BJ (cell line): ENCODE results near the gene ARHGEF38. TPM values are rescaled to one million over a fixed set of nuclear protein-coding genes. Genes with fewer than 3 reads are reported as not detected.

Source experiments
- CTCF ChIA-PET: fragments of 350-600 bp; formaldehyde crosslinking; extraction: SDS; loops from one replicate; lab custom pipeline; 2021; ENCODE audit warnings: antibody characterized with exemption, inconsistent platforms; lab: Yijun Ruan, JAX
- POLR2A ChIA-PET: fragments of 300-600 bp; sonication (Branson Sonifier 250); formaldehyde crosslinking; extraction: SDS; loops from one replicate; lab custom pipeline; 2021; ENCODE audit warnings: antibody characterized with exemption; lab: Charles Lee
- DNase-seq: peaks from one replicate; pipeline ENCODE4 v3.0.0-alpha.2; 2011; ENCODE audit warnings: low read depth
- H3K27me3 ChIP-seq: 2 replicates; pipeline ENCODE4 v1.6.0; 2011; ENCODE audit warnings: low read length; ENCODE audit not compliant: control insufficient read depth, insufficient read depth
- H3K36me3 ChIP-seq: 2 replicates; pipeline ENCODE4 v1.5.1; 2011; ENCODE audit warnings: low read length; ENCODE audit not compliant: control insufficient read depth, insufficient read depth
- H3K4me3 ChIP-seq: 2 replicates; pipeline ENCODE4 v1.5.1; 2011; ENCODE audit warnings: low read depth, mild to moderate bottlenecking, control low read depth, low read length
- CTCF ChIP-seq: IDR thresholded peaks from 2 replicates; pipeline ENCODE4 v1.5.1; 2011; ENCODE audit warnings: low read depth, mild to moderate bottlenecking, control low read depth, inconsistent platforms, low read length, moderate library complexity; ENCODE audit not compliant: insufficient read depth
- polyA plus RNA-seq: library from polyadenylated mRNA; depleted of rRNA; stranded (reverse); fragments of >200 nt; gene quantifications from 2 replicates; pipeline ENCODE4 v1.2.3, GENCODE V29; 2011

ARHGEF38 gene
- polyA plus RNA-seq, 1 experiment, result not detected

DNA sequence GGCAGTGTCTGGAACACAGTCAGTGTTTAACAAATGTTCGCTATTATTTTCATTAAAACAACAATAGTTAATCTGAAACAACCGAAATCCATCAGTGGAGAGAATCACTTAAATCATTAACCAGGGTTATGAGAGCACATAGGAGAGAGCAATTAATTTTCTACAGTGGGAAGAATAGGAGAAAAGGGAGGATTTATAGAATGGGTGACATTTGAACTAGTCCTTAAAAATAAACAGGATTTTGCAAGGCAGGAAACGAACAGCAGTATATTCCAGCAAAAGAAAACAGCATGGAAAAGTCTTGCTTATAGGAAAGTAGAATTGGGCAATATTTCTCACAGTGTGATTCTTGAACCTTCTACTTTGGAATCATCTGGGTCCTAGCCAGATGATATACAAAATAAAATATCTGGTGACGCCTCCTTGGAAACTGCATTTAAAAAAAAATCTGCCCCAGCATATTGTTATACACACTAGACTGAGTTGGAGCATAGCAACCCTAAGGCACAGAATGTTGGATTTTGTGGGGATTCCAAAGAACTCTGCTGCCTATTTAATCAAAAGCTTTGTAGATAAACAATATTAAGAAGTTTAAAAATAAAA, 100.0 kb downstream of the ARHGEF38 start:
- Histone ChIP-seq H3K27me3 (peaks cover 2% of the 10 kb centered on the region; the same call in 1 of the 2 replicates), H3K36me3 (no peaks in the 10 kb centered on the region), H3K4me3 (no peak overlapping the region)
- ChIA-PET CTCF (interaction anchor here (1.1 kb wide), 1 partner anchor 13 kb away, joined by 3 read pairs; no protein-coding TSS in a partner anchor), POLR2A (no interaction called here)
- no peak for TF ChIP-seq CTCF
- DNase-seq, result no peak

DNA sequence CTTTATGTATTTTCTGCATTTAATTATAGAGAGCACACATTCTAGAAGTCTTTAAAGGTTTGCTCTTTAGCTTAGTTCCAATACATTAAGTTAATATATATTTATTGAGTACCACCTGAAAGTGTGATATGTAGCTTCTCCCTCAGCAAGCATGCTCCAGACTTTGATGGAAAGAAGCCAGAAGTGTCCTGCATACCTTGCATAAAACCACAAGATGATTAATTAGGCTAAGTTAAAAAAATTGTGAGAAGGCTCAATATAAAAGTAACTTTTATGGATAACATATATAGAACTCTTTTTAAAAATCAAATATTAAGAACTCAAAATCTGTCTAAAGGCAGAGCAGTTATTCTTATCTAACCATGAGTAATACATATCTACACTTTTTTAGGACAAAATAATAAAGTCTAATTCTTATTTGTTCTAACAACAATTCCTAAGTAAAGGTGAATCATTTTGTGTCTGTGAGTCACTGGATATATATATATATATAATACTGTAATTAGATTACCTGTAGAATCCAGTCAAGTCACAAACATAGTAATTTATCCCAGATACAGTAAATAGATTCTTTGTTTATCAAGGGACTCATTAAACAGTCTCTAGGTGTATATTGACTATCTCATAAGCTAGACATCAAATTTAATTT, 104.8 kb downstream of the ARHGEF38 start:
- Histone ChIP-seq H3K4me3 (no peak overlapping the region), H3K27me3 (peaks cover 2% of the 10 kb centered on the region; the same call in 1 of the 2 replicates), H3K36me3 (no peaks in the 10 kb centered on the region)
- POLR2A ChIA-PET, result no interaction called here
- DNase-seq, result no peak
- no peak for TF ChIP-seq CTCF
- CTCF ChIA-PET, result no interaction called here

GRCh38 chr4:105659190-105659589, 106.8 kb downstream of the ARHGEF38 start:
- DNase-seq, result no peak
- no peaks in the 10 kb centered on the region for H3K36me3 ChIP-seq
- no peak for TF ChIP-seq CTCF
- no peak overlapping the region for H3K4me3 ChIP-seq
- H3K27me3 ChIP-seq, result peaks cover 2% of the 10 kb centered on the region; the same call in 1 of the 2 replicates
- ChIA-PET CTCF (interaction anchor here (0.6 kb wide), 1 partner anchor 46 kb away, joined by 3 read pairs; no protein-coding TSS in a partner anchor), POLR2A (no interaction called here)

- no peak for TF ChIP-seq CTCF
- CTCF ChIA-PET, result interaction anchor here (0.7 kb wide), 1 partner anchor 88 kb away, joined by 3 read pairs; no protein-coding TSS in a partner anchor
Measured at GRCh38 chr4:105661028-105661427, 108.6 kb downstream of the ARHGEF38 start.

GRCh38 chr4:105662935-105663675, 110.7 kb downstream of the ARHGEF38 start:
- Histone ChIP-seq H3K4me3 (no peak overlapping the region), H3K36me3 (no peaks in the 10 kb centered on the region), H3K27me3 (no peaks in the 10 kb centered on the region)
- no peak for DNase-seq
- CTCF ChIA-PET, result no interaction called here
- POLR2A ChIA-PET, result no interaction called here
- no peak for TF ChIP-seq CTCF

More at GRCh38 chr4:105661028-105661427, 108.6 kb downstream of the ARHGEF38 start:
- no peak for DNase-seq
- H3K36me3 ChIP-seq, result no peaks in the 10 kb centered on the region
- POLR2A ChIA-PET, result no interaction called here
- H3K27me3 ChIP-seq, result 0 out of 2 replicates have a peak, but pooled peaks cover 2% of the 10 kb centered on the region
- H3K4me3 ChIP-seq, result no peak overlapping the region
